ENCODE results near the gene HNRNPA1.
A peak's percentile ranks its signal among the peaks of the same experiment; 100 is the strongest.

HNRNPA1 gene

DNA sequence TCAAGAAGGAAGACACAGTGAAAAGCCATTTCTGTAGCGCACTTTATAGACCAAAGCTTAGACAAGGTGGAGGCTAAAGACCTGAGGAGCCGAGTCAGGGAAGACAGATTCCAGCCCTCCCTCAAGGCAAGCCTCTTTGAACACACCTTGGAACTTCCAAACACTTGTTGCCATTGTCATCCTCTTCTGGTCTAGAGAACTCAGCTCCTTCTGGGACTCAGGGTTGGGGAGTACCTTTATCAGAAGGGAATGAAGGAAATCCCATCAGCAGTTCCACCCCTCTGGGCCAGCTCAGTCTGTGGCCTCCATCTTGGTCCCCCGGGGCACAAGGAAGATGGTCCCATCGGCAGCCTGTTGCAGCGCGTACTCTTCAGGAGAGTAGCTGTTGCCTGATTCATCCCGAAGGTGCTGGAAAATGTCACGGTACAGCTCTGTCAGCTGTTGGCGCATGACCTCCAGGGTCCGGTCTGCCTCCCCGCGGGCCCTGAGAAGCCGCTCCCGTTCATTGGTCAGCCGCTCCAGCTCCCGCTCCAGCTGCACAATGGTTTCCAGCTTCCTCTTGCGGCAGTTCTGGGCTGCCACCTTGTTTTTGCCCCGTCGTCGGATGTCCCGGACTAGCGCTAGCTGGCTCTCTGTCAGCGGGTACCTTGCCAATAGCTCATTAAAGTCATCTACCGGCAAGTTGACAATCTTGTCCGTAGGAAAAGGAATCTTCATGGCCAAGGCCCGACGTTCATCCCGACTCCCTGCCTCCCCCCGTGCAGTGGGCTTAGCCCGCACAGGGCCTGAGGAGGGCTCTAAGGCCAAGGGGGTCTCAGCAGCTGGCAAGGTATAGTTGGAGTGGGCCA lies 11.8 kb downstream of the HNRNPA1 start:
- Histone ChIP-seq H2AFZ (ENCODE audit: low read length) (no peak overlapping the region), H3K9me3 (ENCODE audit: insufficient read depth, low read depth, low read length) (no peaks in the 10 kb centered on the region), H3K9ac (ENCODE audit: low read depth, low read length, poor library complexity, severe bottlenecking) (no peak overlapping the region), H3K9me2 (replicated peaks; ENCODE audit: low read depth, low read length) (no peaks in the 10 kb centered on the region), H4K20me1 (ENCODE audit: insufficient read depth, low read length, poor library complexity, severe bottlenecking) (peaks cover 43% of the 10 kb centered on the region), H3K79me2 (ENCODE audit: insufficient read depth, low read length) (peaks cover 86% of the 10 kb centered on the region), H3K4me1 (ENCODE audit: insufficient read depth, low read length, poor library complexity, severe bottlenecking) (peaks cover 28% of the 10 kb centered on the region), H3K27me3 (ENCODE audit: insufficient read depth, low read length, poor library complexity, severe bottlenecking) (no peaks in the 10 kb centered on the region), H3K36me3 (ENCODE audit: insufficient read depth, low read length) (peaks cover 38% of the 10 kb centered on the region; the same call in 1 of the 2 replicates), H3K4me3 (ENCODE audit: low read length, poor library complexity, severe bottlenecking) (no peak overlapping the region), H3F3A (ENCODE audit: low read depth) (peaks cover 31% of the 10 kb centered on the region), H3K4me2 (ENCODE audit: low read depth, low read length, poor library complexity, severe bottlenecking) (no peak overlapping the region)
- TF ChIP-seq CTCF (conservative IDR thresholded peaks at IDR 0.05; ENCODE audit: low read length) (no peak), EZH2phosphoT487 (IDR thresholded peaks at IDR 0.05; ENCODE audit: borderline replicate concordance) (no peak)

- no peak overlapping the region for H3K4me2 ChIP-seq (ENCODE audit: low read depth, low read length, poor library complexity, severe bottlenecking)
- H3K4me3 ChIP-seq (ENCODE audit: low read length, poor library complexity, severe bottlenecking): no peak overlapping the region
Measured at GRCh38 chr12:54292931-54293241, 12.4 kb downstream of the HNRNPA1 start.

GRCh38 chr12:54294152-54294952 lies 13.8 kb downstream of the HNRNPA1 start:
- Histone ChIP-seq H4K20me1 (ENCODE audit: insufficient read depth, low read length, poor library complexity, severe bottlenecking) (peaks cover 27% of the 10 kb centered on the region), H3K27me3 (ENCODE audit: insufficient read depth, low read length, poor library complexity, severe bottlenecking) (no peaks in the 10 kb centered on the region), H3K4me3 (ENCODE audit: low read length, poor library complexity, severe bottlenecking) (peak overlapping the region; percentile 57), H3K79me2 (ENCODE audit: insufficient read depth, low read length) (peaks cover 87% of the 10 kb centered on the region), H3K9ac (ENCODE audit: low read depth, low read length, poor library complexity, severe bottlenecking) (peak overlapping the region; percentile 54), H3K4me2 (ENCODE audit: low read depth, low read length, poor library complexity, severe bottlenecking) (peak overlapping the region; percentile 83), H2AFZ (ENCODE audit: low read length) (no peak overlapping the region), H3K4me1 (ENCODE audit: insufficient read depth, low read length, poor library complexity, severe bottlenecking) (peaks cover 47% of the 10 kb centered on the region), H3K9me2 (replicated peaks; ENCODE audit: low read depth, low read length) (no peaks in the 10 kb centered on the region), H3K9me3 (ENCODE audit: insufficient read depth, low read depth, low read length) (no peaks in the 10 kb centered on the region), H3F3A (ENCODE audit: low read depth) (peaks cover 12% of the 10 kb centered on the region), H3K36me3 (ENCODE audit: insufficient read depth, low read length) (peaks cover 25% of the 10 kb centered on the region; the same call in 1 of the 2 replicates)
- TF ChIP-seq EZH2phosphoT487 (IDR thresholded peaks at IDR 0.05; ENCODE audit: borderline replicate concordance): no peak
- peak; percentile 99 for TF ChIP-seq CTCF (conservative IDR thresholded peaks at IDR 0.05; ENCODE audit: low read length)

More at GRCh38 chr12:54292931-54293241, 12.4 kb downstream of the HNRNPA1 start:
- Histone ChIP-seq H3K27me3 (ENCODE audit: insufficient read depth, low read length, poor library complexity, severe bottlenecking) (no peaks in the 10 kb centered on the region), H3K9ac (ENCODE audit: low read depth, low read length, poor library complexity, severe bottlenecking) (no peak overlapping the region), H3K9me3 (ENCODE audit: insufficient read depth, low read depth, low read length) (no peaks in the 10 kb centered on the region), H2AFZ (ENCODE audit: low read length) (no peak overlapping the region), H4K20me1 (ENCODE audit: insufficient read depth, low read length, poor library complexity, severe bottlenecking) (peaks cover 37% of the 10 kb centered on the region), H3F3A (ENCODE audit: low read depth) (peaks cover 26% of the 10 kb centered on the region), H3K9me2 (replicated peaks; ENCODE audit: low read depth, low read length) (no peaks in the 10 kb centered on the region), H3K4me1 (ENCODE audit: insufficient read depth, low read length, poor library complexity, severe bottlenecking) (peaks cover 32% of the 10 kb centered on the region), H3K79me2 (ENCODE audit: insufficient read depth, low read length) (peaks cover 84% of the 10 kb centered on the region), H3K36me3 (ENCODE audit: insufficient read depth, low read length) (peaks cover 32% of the 10 kb centered on the region; the same call in 1 of the 2 replicates)
- TF ChIP-seq CTCF (conservative IDR thresholded peaks at IDR 0.05; ENCODE audit: low read length): no peak
- no peak for TF ChIP-seq EZH2phosphoT487 (IDR thresholded peaks at IDR 0.05; ENCODE audit: borderline replicate concordance)
